GM12891 (cell line): ENCODE results near the gene RASA3.

ENCODE experiments used
- POLR2AphosphoS5 ChIP-seq: IDR thresholded peaks from 2 replicates; pipeline ENCODE4 v1.6.1; 2011; ENCODE audit warnings: low read depth, low read length, control low read depth
- TAF1 ChIP-seq: IDR thresholded peaks from 2 replicates; pipeline ENCODE4 v1.6.1; 2011; ENCODE audit warnings: low read depth, low read length, control low read depth

- TF ChIP-seq POLR2AphosphoS5 (no peak), TAF1 (no peak)
Observed at GRCh38 chr13:114167426-114167825, 35.0 kb upstream of the RASA3 start.
